NT2/D1 (cell line): ENCODE data around the gene PTPRN2.

ENCODE experiments used
- DNase-seq: peaks from one replicate; pipeline ENCODE4 v3.0.0-alpha.2; 2011; ENCODE audit warnings: low read depth, low spot score
- H3K27me3 ChIP-seq: 2 replicates; pipeline ENCODE4 v1.6.0; 2011; ENCODE audit warnings: mild to moderate bottlenecking; ENCODE audit not compliant: insufficient read length, insufficient read depth
- H3K36me3 ChIP-seq: 2 replicates; pipeline ENCODE4 v1.6.1; 2011; ENCODE audit warnings: mild to moderate bottlenecking, low read length, mixed read lengths; ENCODE audit not compliant: insufficient read depth, insufficient read length
- H3K4me1 ChIP-seq: 2 replicates; pipeline ENCODE4 v1.5.1; 2011; ENCODE audit not compliant: insufficient read depth, insufficient read length
- H3K4me3 ChIP-seq: 2 replicates; pipeline ENCODE4 v1.5.1; 2011; ENCODE audit warnings: low read depth; ENCODE audit not compliant: insufficient read length
- H3K9ac ChIP-seq: 2 replicates; pipeline ENCODE4 v1.6.0; 2011; ENCODE audit warnings: low read depth; ENCODE audit not compliant: insufficient read length
- H3K9me3 ChIP-seq: 2 replicates; pipeline ENCODE4 v1.5.1; 2011; ENCODE audit warnings: mild to moderate bottlenecking, low read length; ENCODE audit not compliant: insufficient read depth
- SUZ12 ChIP-seq: IDR thresholded peaks from 2 replicates; pipeline ENCODE4 v1.6.1; 2011; ENCODE audit not compliant: insufficient read length, insufficient read depth; ENCODE audit errors: extremely low read depth
- YY1 ChIP-seq: IDR thresholded peaks from 2 replicates; pipeline ENCODE4 v1.6.1; 2011; ENCODE audit not compliant: insufficient read length, insufficient read depth
- ZNF274 ChIP-seq: IDR thresholded peaks from 2 replicates; pipeline ENCODE4 v1.6.1; 2011; ENCODE audit warnings: mild to moderate bottlenecking, low read depth, low read length

The PTPRN2 gene

GRCh38 chr7:158590181-158590530 lies 2.5 kb upstream of the PTPRN2 start:
- no peak overlapping the region for H3K4me3 ChIP-seq
- H3K27me3 ChIP-seq = peaks cover 46% of the 10 kb centered on the region
- TF ChIP-seq ZNF274 (no peak), YY1 (no peak), SUZ12 (no peak)
- H3K9ac ChIP-seq = no peak overlapping the region
- H3K4me1 ChIP-seq = no peaks in the 10 kb centered on the region
- no peak for DNase-seq
- peaks cover 3% of the 10 kb centered on the region; the same call in 1 of the 2 replicates for H3K9me3 ChIP-seq
- no peaks in the 10 kb centered on the region for H3K36me3 ChIP-seq

DNA sequence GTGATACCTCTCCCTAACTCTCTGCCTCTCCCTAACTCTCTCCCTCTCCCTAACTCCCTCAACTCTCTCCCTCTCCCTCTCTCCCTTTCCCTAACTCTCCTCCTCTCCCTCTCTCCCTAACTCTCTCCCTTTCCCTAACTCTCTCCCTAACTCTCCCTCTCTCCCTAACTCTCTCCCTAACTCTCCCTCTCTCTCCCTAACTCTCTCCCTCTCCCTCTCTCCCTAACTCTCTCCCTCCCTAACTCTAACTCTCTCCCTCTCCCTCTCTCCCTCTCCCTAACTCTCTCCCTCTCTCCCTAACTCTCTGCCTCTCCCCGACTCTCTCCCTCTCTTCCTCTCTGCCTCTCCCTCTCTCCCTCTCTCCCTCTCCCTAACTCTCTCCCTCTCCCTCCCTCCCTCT lies 2.0 kb upstream of the PTPRN2 start:
- Histone ChIP-seq H3K9me3 (no peaks in the 10 kb centered on the region), H3K4me1 (no peaks in the 10 kb centered on the region), H3K27me3 (peaks cover 51% of the 10 kb centered on the region), H3K9ac (no peak overlapping the region), H3K4me3 (no peak overlapping the region), H3K36me3 (no peaks in the 10 kb centered on the region)
- TF ChIP-seq SUZ12 (no peak), YY1 (no peak), ZNF274 (no peak)
- DNase-seq = no peak

DNA sequence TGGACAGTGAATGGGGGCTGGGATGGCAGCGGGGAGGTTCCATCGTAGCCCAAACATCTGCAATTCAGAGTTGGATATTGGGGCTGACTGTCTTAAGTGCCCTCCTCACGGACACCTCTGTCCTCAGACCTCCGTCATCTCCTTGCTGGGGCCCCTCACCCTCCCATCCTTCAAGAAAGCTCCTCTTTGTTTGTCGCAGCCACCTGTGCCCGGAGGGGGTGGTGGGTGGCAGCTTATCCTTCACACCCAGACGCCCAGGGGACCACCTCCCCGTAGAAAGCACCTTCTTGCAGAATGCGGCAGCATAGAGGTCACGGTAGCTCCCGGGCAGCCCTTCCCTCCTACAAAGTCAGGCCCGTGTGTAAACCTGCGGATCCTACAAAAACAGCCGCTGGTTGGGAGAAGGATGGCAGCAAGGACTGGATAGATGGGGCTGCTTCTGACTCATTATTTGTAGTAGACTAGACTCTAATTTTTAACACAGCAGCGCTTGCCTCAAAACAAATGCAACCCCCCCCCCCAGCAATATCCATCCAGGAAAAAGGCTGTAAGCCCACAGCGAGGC lies 1.3 kb upstream of the PTPRN2 start:
- Histone ChIP-seq H3K9me3 (no peaks in the 10 kb centered on the region), H3K9ac (no peak overlapping the region), H3K4me1 (no peaks in the 10 kb centered on the region), H3K36me3 (no peaks in the 10 kb centered on the region), H3K27me3 (peaks cover 57% of the 10 kb centered on the region), H3K4me3 (no peak overlapping the region)
- DNase-seq = no peak
- TF ChIP-seq SUZ12 = no peak
- no peak for TF ChIP-seq ZNF274
- no peak for TF ChIP-seq YY1

- Histone ChIP-seq H3K36me3 (no peaks in the 10 kb centered on the region), H3K4me3 (peak overlapping the region; percentile 32), H3K27me3 (peaks cover 59% of the 10 kb centered on the region), H3K4me1 (no peaks in the 10 kb centered on the region), H3K9me3 (no peaks in the 10 kb centered on the region), H3K9ac (peak overlapping the region; percentile 42)
- TF ChIP-seq SUZ12 (no peak), YY1 (no peak), ZNF274 (no peak)
- DNase-seq = no peak
These were observed 658 bp upstream of the PTPRN2 start for GRCh38 chr7:158588085-158588877.

GRCh38 chr7:158586499-158587161 lies 993 bp downstream of the PTPRN2 start:
- no peak overlapping the region for H3K9ac ChIP-seq
- TF ChIP-seq SUZ12 (no peak), ZNF274 (no peak), YY1 (no peak)
- no peaks in the 10 kb centered on the region for H3K9me3 ChIP-seq
- no peaks in the 10 kb centered on the region for H3K36me3 ChIP-seq
- no peak for DNase-seq
- H3K27me3 ChIP-seq = peaks cover 56% of the 10 kb centered on the region
- no peaks in the 10 kb centered on the region for H3K4me1 ChIP-seq
- H3K4me3 ChIP-seq = no peak overlapping the region

GRCh38 chr7:158585721-158586498 lies 1.7 kb downstream of the PTPRN2 start:
- DNase-seq = no peak
- no peak overlapping the region for H3K9ac ChIP-seq
- no peaks in the 10 kb centered on the region for H3K9me3 ChIP-seq
- TF ChIP-seq ZNF274 = no peak
- no peak for TF ChIP-seq SUZ12
- TF ChIP-seq YY1 = no peak
- no peaks in the 10 kb centered on the region for H3K36me3 ChIP-seq
- H3K27me3 ChIP-seq = peaks cover 56% of the 10 kb centered on the region
- H3K4me1 ChIP-seq = no peaks in the 10 kb centered on the region
- no peak overlapping the region for H3K4me3 ChIP-seq

GRCh38 chr7:158584407-158584806 lies 3.2 kb downstream of the PTPRN2 start:
- TF ChIP-seq SUZ12 (no peak), YY1 (no peak), ZNF274 (no peak)
- peaks cover 12% of the 10 kb centered on the region; the same call in 1 of the 2 replicates for H3K9me3 ChIP-seq
- H3K4me1 ChIP-seq = no peaks in the 10 kb centered on the region
- no peak overlapping the region for H3K9ac ChIP-seq
- no peak overlapping the region for H3K4me3 ChIP-seq
- DNase-seq = no peak
- H3K27me3 ChIP-seq = peaks cover 44% of the 10 kb centered on the region
- H3K36me3 ChIP-seq = no peaks in the 10 kb centered on the region
